Glutamatergic neuron (in vitro differentiated cells): Measurements from ENCODE around the gene HOXD9. TPM values are rescaled to one million over a fixed set of nuclear protein-coding genes. Genes with fewer than 3 reads are reported as not detected.

Source experiments
- DNase-seq: peaks from one replicate; pipeline ENCODE4 v3.0.0; 2022
- H3K27ac Mint-ChIP-seq: one replicate; pipeline ENCODE4 v1.8.0; 2020; ENCODE audit warnings: mild to moderate bottlenecking, mixed read lengths, inconsistent platforms; ENCODE audit not compliant: unreplicated experiment
- H3K27me3 Mint-ChIP-seq: one replicate; pipeline ENCODE4 v1.8.0; 2020; ENCODE audit warnings: mild to moderate bottlenecking, moderate library complexity, mixed read lengths, inconsistent platforms; ENCODE audit not compliant: unreplicated experiment
- H3K36me3 Mint-ChIP-seq: one replicate; pipeline ENCODE4 v1.8.0; 2020; ENCODE audit warnings: mild to moderate bottlenecking, mixed read lengths, inconsistent platforms; ENCODE audit not compliant: unreplicated experiment
- H3K4me1 Mint-ChIP-seq: one replicate; pipeline ENCODE4 v1.8.0; 2020; ENCODE audit warnings: mild to moderate bottlenecking, low read depth, mixed read lengths, inconsistent platforms; ENCODE audit not compliant: unreplicated experiment
- H3K4me3 Mint-ChIP-seq: one replicate; pipeline ENCODE4 v1.8.0; 2020; ENCODE audit warnings: mild to moderate bottlenecking, mixed read lengths, inconsistent platforms; ENCODE audit not compliant: unreplicated experiment
- H3K9me3 Mint-ChIP-seq: one replicate; pipeline ENCODE4 v1.8.0; 2020; ENCODE audit warnings: mild to moderate bottlenecking, moderate library complexity, mixed read lengths, inconsistent platforms; ENCODE audit not compliant: unreplicated experiment
- total RNA-seq: library from RNA; stranded (reverse); fragmentation: NEBNext Ultra II Directional; extraction: Animal tissue kit (Norgen Biotek cat#: 25700); gene quantifications from one replicate; pipeline ENCODE4 v1.2.1, GENCODE V29; 2021; ENCODE audit not compliant: unreplicated experiment
- TF ChIP-seq, protein P1 (sequence below): fragments of 200-600 bp; sonication (generic); IDR thresholded peaks from one replicate; pipeline ENCODE4 v1.5.0; 2021; ENCODE audit not compliant: partially characterized antibody, unreplicated experiment

HOXD9 gene
- total RNA-seq, 1 donor from 2014 or later, result 0.44 TPM

DNA sequence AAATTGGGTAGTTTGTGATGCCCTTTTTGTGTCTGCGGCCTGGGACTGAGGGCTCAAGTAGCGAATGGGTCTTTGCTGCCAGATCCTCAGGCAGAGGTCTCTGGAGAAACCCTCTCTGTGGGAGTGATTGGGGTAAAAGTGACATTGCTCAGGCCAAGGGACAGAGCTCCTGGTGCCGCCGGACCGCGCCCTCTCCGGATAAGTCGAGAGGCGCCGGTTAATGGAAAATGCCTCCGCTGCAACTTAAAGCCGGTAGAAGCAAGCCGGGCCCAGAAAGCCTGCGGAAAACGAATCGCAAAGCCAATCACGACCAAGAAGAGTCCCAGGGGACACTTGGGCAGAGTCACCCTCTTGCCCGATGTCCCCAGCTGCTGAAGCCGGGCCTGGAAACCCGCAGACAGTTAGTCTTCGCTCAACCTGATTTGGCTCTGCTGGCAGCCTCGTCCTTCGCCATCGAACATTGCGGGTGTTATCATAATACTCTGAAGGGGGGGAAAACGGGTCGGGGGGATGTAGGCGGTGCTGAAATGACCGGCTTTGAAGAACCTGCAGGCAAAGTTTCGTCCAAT lies 23.3 kb upstream of the HOXD9 start:
- no peak for DNase-seq
- H3K36me3 Mint-ChIP-seq, result no peaks in the 10 kb centered on the region
- peaks cover 14% of the 10 kb centered on the region for H3K4me1 Mint-ChIP-seq
- H3K9me3 Mint-ChIP-seq, result peaks cover 13% of the 10 kb centered on the region
- no peak overlapping the region for H3K27ac Mint-ChIP-seq
- H3K27me3 Mint-ChIP-seq, result peaks cover 49% of the 10 kb centered on the region
- TF ChIP-seq, protein P1, sequence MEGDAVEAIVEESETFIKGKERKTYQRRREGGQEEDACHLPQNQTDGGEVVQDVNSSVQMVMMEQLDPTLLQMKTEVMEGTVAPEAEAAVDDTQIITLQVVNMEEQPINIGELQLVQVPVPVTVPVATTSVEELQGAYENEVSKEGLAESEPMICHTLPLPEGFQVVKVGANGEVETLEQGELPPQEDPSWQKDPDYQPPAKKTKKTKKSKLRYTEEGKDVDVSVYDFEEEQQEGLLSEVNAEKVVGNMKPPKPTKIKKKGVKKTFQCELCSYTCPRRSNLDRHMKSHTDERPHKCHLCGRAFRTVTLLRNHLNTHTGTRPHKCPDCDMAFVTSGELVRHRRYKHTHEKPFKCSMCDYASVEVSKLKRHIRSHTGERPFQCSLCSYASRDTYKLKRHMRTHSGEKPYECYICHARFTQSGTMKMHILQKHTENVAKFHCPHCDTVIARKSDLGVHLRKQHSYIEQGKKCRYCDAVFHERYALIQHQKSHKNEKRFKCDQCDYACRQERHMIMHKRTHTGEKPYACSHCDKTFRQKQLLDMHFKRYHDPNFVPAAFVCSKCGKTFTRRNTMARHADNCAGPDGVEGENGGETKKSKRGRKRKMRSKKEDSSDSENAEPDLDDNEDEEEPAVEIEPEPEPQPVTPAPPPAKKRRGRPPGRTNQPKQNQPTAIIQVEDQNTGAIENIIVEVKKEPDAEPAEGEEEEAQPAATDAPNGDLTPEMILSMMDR, result no peak
- H3K4me3 Mint-ChIP-seq, result peak overlapping the region; percentile 49

DNA sequence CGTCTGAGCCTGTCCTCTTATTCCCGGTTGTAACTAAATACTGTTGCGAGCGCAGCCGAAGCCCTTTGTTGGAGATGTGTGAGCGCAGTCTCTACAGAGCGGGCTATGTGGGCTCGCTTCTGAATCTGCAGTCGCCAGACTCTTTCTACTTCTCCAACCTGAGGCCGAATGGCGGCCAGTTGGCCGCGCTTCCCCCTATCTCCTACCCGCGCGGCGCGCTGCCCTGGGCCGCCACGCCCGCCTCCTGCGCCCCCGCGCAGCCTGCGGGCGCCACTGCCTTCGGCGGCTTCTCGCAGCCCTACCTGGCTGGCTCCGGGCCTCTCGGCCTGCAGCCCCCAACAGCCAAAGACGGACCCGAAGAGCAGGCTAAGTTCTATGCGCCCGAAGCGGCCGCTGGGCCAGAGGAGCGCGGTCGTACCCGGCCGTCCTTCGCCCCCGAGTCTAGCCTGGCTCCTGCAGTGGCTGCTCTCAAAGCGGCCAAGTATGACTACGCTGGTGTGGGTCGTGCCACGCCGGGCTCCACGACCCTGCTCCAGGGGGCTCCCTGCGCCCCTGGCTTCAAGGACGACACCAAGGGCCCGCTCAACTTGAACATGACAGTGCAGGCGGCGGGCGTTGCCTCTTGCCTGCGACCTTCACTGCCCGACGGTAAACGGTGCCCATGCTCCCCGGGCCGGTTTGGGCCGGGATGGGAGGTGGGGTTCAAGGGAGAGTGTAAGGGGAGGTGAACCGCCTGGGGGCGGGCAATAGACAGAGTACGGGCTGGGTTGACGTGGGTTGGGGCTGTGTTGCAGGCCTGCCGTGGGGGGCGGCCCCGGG lies 22.6 kb upstream of the HOXD9 start, which contains the start of gene HOXD12:
Gene HOXD12, plus strand, starts transcription at position 68 of the 819 bp plus-strand sequence. Its CDS starts 7 bp downstream, at position 75.
- H3K4me1 Mint-ChIP-seq, result peaks cover 14% of the 10 kb centered on the region
- no peak within 1 kb of the TSS for H3K27ac Mint-ChIP-seq
- TF ChIP-seq, protein P1, result no peak
- peaks cover 49% of the 10 kb centered on the region for H3K27me3 Mint-ChIP-seq
- H3K9me3 Mint-ChIP-seq, result peaks cover 11% of the 10 kb centered on the region
- peak within 1 kb of the TSS; percentile 49 for H3K4me3 Mint-ChIP-seq
- no peak for DNase-seq
- no peaks in the 10 kb centered on the region for H3K36me3 Mint-ChIP-seq

DNA sequence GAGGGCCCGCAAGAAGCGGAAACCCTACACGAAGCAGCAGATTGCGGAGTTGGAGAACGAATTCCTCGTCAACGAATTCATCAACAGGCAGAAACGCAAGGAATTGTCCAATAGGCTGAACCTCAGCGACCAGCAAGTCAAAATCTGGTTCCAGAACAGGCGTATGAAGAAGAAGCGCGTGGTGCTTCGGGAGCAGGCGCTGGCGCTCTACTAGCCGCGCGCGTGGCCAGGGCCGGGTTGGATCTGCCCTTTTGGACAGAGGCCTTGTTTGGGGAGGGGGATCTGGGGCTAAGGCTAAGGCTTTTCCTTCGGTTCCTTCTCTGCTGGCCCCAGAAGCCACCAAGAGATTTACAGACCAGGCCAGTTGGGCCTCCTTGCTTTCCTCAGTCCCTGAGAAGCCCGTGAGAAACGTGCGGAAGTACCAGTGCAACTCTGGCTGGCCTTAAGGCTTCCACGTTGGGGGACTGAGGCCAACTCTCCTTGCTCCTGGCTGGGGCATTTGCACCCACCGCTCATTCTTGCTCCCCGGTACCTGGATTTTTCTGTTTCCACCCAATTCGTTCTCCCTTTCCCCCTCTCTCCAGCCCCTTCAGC lies 21.9 kb upstream of the HOXD9 start:
- no peak overlapping the region for H3K27ac Mint-ChIP-seq
- no peaks in the 10 kb centered on the region for H3K36me3 Mint-ChIP-seq
- H3K4me1 Mint-ChIP-seq, result peaks cover 14% of the 10 kb centered on the region
- H3K27me3 Mint-ChIP-seq, result peaks cover 56% of the 10 kb centered on the region
- no peak overlapping the region for H3K4me3 Mint-ChIP-seq
- TF ChIP-seq, protein P1, result no peak
- no peak for DNase-seq
- peaks cover 11% of the 10 kb centered on the region for H3K9me3 Mint-ChIP-seq

DNA sequence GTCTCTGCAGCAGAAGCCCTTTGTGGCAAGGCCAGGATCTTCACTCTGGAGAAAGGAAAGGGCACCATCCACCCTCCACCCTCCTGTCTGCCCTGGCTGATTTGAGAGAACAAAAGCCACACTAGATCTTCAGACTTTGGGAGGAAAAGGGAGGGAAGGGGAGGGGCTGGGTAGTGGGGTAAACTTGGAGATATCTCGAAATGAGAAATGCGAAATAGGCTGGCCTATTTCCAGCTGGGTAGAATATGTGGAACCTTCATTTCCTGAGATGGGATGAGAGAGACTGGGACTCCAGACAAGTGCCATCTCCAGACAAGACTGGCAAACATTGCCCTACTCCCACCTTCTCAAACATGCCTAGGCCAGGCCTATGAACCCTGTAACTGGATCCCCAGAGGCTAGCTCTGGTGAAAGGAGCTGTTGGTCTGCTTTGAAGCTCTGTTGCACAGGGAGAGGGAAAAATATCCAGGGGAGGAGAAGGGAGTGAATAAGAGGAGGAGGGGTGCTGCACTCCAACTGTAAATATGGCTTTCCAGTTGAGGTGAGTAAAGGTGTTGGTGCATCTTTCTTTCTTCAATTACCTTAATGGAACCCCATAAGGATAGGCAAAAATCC lies 21.2 kb upstream of the HOXD9 start:
- Mint-ChIP-seq H3K36me3 (no peaks in the 10 kb centered on the region), H3K4me3 (no peak overlapping the region)

More for the DNA sequence above, 21.2 kb upstream of the HOXD9 start:
- peaks cover 16% of the 10 kb centered on the region for H3K4me1 Mint-ChIP-seq
- peaks cover 14% of the 10 kb centered on the region for H3K9me3 Mint-ChIP-seq
- DNase-seq, result no peak
- H3K27me3 Mint-ChIP-seq, result peaks cover 62% of the 10 kb centered on the region
- TF ChIP-seq, protein P1, result no peak
- H3K27ac Mint-ChIP-seq, result no peak overlapping the region
